ENCODE data around the gene CDK8.

CDK8 gene

DNA sequence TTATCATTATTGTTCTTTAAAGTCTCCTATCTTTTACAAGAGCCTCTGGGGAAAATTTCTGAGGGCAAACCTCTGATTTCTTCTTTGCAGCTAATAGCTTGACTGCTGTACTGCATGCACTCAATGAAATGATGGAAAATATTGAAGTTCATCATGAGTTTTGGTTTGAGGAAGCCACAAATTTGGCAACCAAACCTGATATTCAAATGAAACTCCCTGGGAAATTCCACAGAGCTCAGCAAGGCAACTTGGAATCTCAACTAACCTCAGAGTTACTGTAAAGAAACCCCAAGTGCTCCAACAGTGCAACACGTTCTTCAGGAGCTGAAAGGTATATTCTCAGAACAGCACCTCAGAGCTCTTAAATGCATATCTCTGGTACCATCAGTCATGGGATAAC is 17.6 kb upstream of the CDK8 start:
- H3K27ac ChIP-seq (ENCODE audit: low read depth, low read length): no peak overlapping the region
- no peaks in the 10 kb centered on the region for H3F3A ChIP-seq (ENCODE audit: control insufficient read depth, insufficient read depth)
- H3K27me3 ChIP-seq (ENCODE audit: control insufficient read depth, low read length): peaks cover 10% of the 10 kb centered on the region
- TF ChIP-seq, protein P1, sequence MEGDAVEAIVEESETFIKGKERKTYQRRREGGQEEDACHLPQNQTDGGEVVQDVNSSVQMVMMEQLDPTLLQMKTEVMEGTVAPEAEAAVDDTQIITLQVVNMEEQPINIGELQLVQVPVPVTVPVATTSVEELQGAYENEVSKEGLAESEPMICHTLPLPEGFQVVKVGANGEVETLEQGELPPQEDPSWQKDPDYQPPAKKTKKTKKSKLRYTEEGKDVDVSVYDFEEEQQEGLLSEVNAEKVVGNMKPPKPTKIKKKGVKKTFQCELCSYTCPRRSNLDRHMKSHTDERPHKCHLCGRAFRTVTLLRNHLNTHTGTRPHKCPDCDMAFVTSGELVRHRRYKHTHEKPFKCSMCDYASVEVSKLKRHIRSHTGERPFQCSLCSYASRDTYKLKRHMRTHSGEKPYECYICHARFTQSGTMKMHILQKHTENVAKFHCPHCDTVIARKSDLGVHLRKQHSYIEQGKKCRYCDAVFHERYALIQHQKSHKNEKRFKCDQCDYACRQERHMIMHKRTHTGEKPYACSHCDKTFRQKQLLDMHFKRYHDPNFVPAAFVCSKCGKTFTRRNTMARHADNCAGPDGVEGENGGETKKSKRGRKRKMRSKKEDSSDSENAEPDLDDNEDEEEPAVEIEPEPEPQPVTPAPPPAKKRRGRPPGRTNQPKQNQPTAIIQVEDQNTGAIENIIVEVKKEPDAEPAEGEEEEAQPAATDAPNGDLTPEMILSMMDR (IDR thresholded peaks at IDR 0.05; ENCODE audit: low read depth, low read length, poor library complexity, severe bottlenecking): no peak
- no peak for TF ChIP-seq EZH2phosphoT487 (IDR thresholded peaks at IDR 0.05; ENCODE audit: borderline replicate concordance, low read length)
- no peaks in the 10 kb centered on the region for H3K9me2 ChIP-seq (replicated peaks; ENCODE audit: control insufficient read depth, low read length)
- no peaks in the 10 kb centered on the region for H3K79me2 ChIP-seq (ENCODE audit: control insufficient read depth, low read length)
- H3K4me2 ChIP-seq (ENCODE audit: low read length): no peak overlapping the region
- no peaks in the 10 kb centered on the region for H3K9me3 ChIP-seq (ENCODE audit: control insufficient read depth, insufficient read depth, low read length)
- H3K4me1 ChIP-seq (ENCODE audit: control insufficient read depth, low read length): no peaks in the 10 kb centered on the region
- no peaks in the 10 kb centered on the region for H3K36me3 ChIP-seq (ENCODE audit: control insufficient read depth, low read length)
- no peaks in the 10 kb centered on the region for H4K20me1 ChIP-seq (ENCODE audit: control insufficient read depth, insufficient read depth, low read depth, low read length)
- no peak overlapping the region for H3K4me3 ChIP-seq (ENCODE audit: low read length)

DNA sequence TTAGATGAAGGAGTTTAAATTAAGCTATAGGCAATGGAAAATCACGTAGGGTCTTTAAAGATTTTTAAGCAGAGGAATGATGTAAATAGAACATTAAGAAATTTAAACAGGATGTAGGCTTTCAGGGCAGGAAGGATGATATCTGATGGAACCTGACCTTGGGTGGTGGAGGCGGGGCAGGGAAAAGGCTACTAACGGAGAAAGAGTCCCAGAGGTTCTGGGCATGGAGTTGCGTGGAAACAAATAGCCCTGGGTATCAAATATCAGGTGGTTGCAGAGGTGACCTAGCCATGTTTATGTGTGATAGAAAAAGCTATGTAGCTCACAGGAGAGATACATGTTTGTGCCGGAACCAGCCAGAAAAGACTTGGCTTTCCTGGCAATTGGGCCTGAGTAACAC is 7.8 kb upstream of the CDK8 start:
- Histone ChIP-seq H3K36me3 (ENCODE audit: control insufficient read depth, low read length) (no peaks in the 10 kb centered on the region), H3K4me3 (ENCODE audit: low read length) (no peak overlapping the region), H3F3A (ENCODE audit: control insufficient read depth, insufficient read depth) (no peaks in the 10 kb centered on the region), H4K20me1 (ENCODE audit: control insufficient read depth, insufficient read depth, low read depth, low read length) (no peaks in the 10 kb centered on the region), H3K9me2 (replicated peaks; ENCODE audit: control insufficient read depth, low read length) (no peaks in the 10 kb centered on the region), H3K9me3 (ENCODE audit: control insufficient read depth, insufficient read depth, low read length) (peaks cover 8% of the 10 kb centered on the region), H3K4me2 (ENCODE audit: low read length) (no peak overlapping the region), H3K4me1 (ENCODE audit: control insufficient read depth, low read length) (no peaks in the 10 kb centered on the region), H3K27me3 (ENCODE audit: control insufficient read depth, low read length) (no peaks in the 10 kb centered on the region), H3K27ac (ENCODE audit: low read depth, low read length) (no peak overlapping the region), H3K79me2 (ENCODE audit: control insufficient read depth, low read length) (no peaks in the 10 kb centered on the region)
- TF ChIP-seq EZH2phosphoT487 (IDR thresholded peaks at IDR 0.05; ENCODE audit: borderline replicate concordance, low read length): no peak
- TF ChIP-seq, protein P1 (IDR thresholded peaks at IDR 0.05; ENCODE audit: low read depth, low read length, poor library complexity, severe bottlenecking): no peak

DNA sequence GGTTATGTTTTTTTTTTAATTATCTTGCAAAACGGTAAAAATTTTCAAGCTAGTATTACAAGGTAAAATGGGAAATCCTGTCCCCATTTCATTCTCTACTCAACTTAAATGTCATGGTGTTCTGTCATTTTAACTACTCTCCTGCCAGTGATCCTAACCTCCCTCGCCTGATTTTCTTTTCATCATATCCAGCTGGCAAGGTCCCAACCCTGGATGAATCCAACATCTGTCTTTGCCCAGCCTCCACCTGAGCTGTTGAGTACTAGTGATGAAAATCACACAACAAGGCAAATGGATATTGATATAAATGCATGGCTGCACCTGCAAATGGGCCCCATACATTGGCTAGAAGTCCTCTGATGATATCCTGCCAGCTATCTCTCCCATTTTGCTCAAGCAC is 6.9 kb upstream of the CDK8 start:
- H4K20me1 ChIP-seq (ENCODE audit: control insufficient read depth, insufficient read depth, low read depth, low read length): no peaks in the 10 kb centered on the region
- H3K4me3 ChIP-seq (ENCODE audit: low read length): no peak overlapping the region
- H3K27me3 ChIP-seq (ENCODE audit: control insufficient read depth, low read length): no peaks in the 10 kb centered on the region
- peaks cover 8% of the 10 kb centered on the region for H3K9me3 ChIP-seq (ENCODE audit: control insufficient read depth, insufficient read depth, low read length)
- no peaks in the 10 kb centered on the region for H3F3A ChIP-seq (ENCODE audit: control insufficient read depth, insufficient read depth)
- H3K4me2 ChIP-seq (ENCODE audit: low read length): no peak overlapping the region
- no peaks in the 10 kb centered on the region for H3K9me2 ChIP-seq (replicated peaks; ENCODE audit: control insufficient read depth, low read length)
- no peaks in the 10 kb centered on the region for H3K36me3 ChIP-seq (ENCODE audit: control insufficient read depth, low read length)
- no peak for TF ChIP-seq EZH2phosphoT487 (IDR thresholded peaks at IDR 0.05; ENCODE audit: borderline replicate concordance, low read length)
- TF ChIP-seq, protein P1 (IDR thresholded peaks at IDR 0.05; ENCODE audit: low read depth, low read length, poor library complexity, severe bottlenecking): no peak
- H3K79me2 ChIP-seq (ENCODE audit: control insufficient read depth, low read length): no peaks in the 10 kb centered on the region
- H3K4me1 ChIP-seq (ENCODE audit: control insufficient read depth, low read length): no peaks in the 10 kb centered on the region
- H3K27ac ChIP-seq (ENCODE audit: low read depth, low read length): no peak overlapping the region

DNA sequence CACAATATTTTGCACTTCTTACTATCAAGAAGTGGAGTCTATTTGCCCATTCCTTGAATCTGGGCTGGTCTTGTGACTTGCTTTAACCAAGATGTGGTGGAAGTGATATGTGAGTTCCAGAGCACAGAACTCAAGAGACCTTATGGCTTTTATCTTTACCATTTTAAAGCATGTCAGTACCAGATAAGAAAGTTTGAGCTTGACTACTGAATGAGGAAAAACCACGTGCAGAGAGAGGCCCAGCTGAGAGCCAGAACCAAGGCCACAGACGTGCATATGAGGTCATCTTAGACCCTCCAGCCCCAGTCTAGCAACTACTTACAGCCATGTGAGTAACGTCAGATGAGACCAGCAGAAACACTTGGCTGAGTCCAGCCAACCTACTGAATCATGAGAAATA is 6.3 kb upstream of the CDK8 start:
- Histone ChIP-seq H3K4me3 (ENCODE audit: low read length) (no peak overlapping the region), H3K4me2 (ENCODE audit: low read length) (no peak overlapping the region), H4K20me1 (ENCODE audit: control insufficient read depth, insufficient read depth, low read depth, low read length) (no peaks in the 10 kb centered on the region), H3K9me2 (replicated peaks; ENCODE audit: control insufficient read depth, low read length) (no peaks in the 10 kb centered on the region), H3K27ac (ENCODE audit: low read depth, low read length) (no peak overlapping the region), H3K4me1 (ENCODE audit: control insufficient read depth, low read length) (no peaks in the 10 kb centered on the region), H3K79me2 (ENCODE audit: control insufficient read depth, low read length) (no peaks in the 10 kb centered on the region), H3K9me3 (ENCODE audit: control insufficient read depth, insufficient read depth, low read length) (peaks cover 3% of the 10 kb centered on the region), H3F3A (ENCODE audit: control insufficient read depth, insufficient read depth) (no peaks in the 10 kb centered on the region), H3K36me3 (ENCODE audit: control insufficient read depth, low read length) (no peaks in the 10 kb centered on the region), H3K27me3 (ENCODE audit: control insufficient read depth, low read length) (no peaks in the 10 kb centered on the region)
- TF ChIP-seq, protein P1 (IDR thresholded peaks at IDR 0.05; ENCODE audit: low read depth, low read length, poor library complexity, severe bottlenecking): no peak
- no peak for TF ChIP-seq EZH2phosphoT487 (IDR thresholded peaks at IDR 0.05; ENCODE audit: borderline replicate concordance, low read length)
